ENCODE results near the gene ARHGEF16. TPM values are rescaled to one million over a fixed set of nuclear protein-coding genes. Genes with fewer than 3 reads are reported as not detected.

ARHGEF16 gene
- total RNA-seq, 1 donor from 2014 or later = 4.1 TPM

DNA sequence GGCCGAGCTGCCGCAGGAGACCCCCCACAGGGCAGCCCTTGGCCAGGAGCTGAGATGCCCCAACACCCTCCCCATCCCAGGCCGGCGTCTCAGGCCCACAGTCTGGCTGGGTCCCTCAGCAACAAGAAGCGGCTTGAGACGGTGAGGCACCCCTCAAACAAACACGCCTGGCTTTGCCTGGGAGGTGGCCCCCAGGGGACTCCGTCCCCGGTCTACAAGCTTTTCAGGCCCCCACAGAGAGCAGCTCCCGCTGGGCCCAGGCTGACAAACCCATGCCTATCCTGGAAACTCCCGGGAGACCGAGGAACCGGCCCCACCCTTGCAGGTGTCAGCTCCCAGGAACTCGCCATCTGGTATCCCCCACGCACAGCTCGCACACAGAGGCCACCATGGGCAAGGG is 67.0 kb downstream of the ARHGEF16 start:
- peaks cover 14% of the 10 kb centered on the region for H4K20me1 ChIP-seq (ENCODE audit: insufficient read depth, low read length)
- TF ChIP-seq CTCF (IDR thresholded peaks at IDR 0.05; ENCODE audit: insufficient read depth, low read depth, low read length) (no peak), EZH2 (IDR thresholded peaks at IDR 0.05; ENCODE audit: insufficient read depth, low read length) (no peak)
- no peak overlapping the region for H3K27ac ChIP-seq (ENCODE audit: low read depth, low read length)
- DNase-seq (ENCODE audit: low read depth) (no peak), FAIRE-seq (no peak)
- H2AFZ ChIP-seq (ENCODE audit: low read depth, low read length) = no peak overlapping the region
- no peak overlapping the region for H3K27ac Mint-ChIP-seq (ENCODE audit: unreplicated experiment)
- H3K9me3 ChIP-seq (ENCODE audit: insufficient read depth, low read depth, low read length) = no peaks in the 10 kb centered on the region
- no peaks in the 10 kb centered on the region for H3K9me3 Mint-ChIP-seq (ENCODE audit: unreplicated experiment)
- H3K36me3 Mint-ChIP-seq (ENCODE audit: low read depth, unreplicated experiment) = no peaks in the 10 kb centered on the region
- no peak overlapping the region for H3K4me2 ChIP-seq (ENCODE audit: low read length)
- H3K4me1 Mint-ChIP-seq (ENCODE audit: low read depth, unreplicated experiment) = no peaks in the 10 kb centered on the region
- H3K36me3 ChIP-seq (ENCODE audit: insufficient read depth, low read length) = no peaks in the 10 kb centered on the region
- no peak overlapping the region for H3K9ac ChIP-seq (ENCODE audit: low read length)
- H3K27me3 Mint-ChIP-seq (ENCODE audit: low read depth, unreplicated experiment) = peaks cover 14% of the 10 kb centered on the region
- H3K4me3 Mint-ChIP-seq (ENCODE audit: unreplicated experiment) = no peak overlapping the region
- peaks cover 3% of the 10 kb centered on the region for H3K4me1 ChIP-seq (ENCODE audit: insufficient read depth, low read length)
- H3K4me3 ChIP-seq (ENCODE audit: insufficient read depth, low read depth, low read length) = no peak overlapping the region
- peaks cover 3% of the 10 kb centered on the region for H3K27me3 ChIP-seq (ENCODE audit: insufficient read depth, low read length)
- H3K79me2 ChIP-seq (ENCODE audit: insufficient read depth, low read length) = no peaks in the 10 kb centered on the region

DNA sequence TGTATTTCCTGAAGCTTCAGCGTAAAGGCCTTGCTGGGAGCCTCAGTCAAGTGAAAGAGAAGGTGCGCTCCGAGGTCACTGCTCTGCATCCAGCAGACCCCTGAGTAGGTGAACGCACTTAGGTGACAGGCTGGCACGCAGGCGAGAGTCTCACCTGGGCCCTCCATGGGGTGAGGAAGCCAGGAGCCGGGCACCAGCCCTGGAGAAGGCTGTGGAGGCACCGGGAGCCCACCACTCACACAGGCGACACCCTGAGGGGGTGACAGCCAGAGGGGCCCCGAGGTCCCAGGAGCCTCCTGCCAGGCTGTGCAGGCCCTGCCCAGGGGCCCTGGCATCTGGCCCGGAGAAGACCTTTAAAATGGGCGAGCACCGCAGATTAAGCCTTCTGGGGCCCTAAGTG is 67.6 kb downstream of the ARHGEF16 start:
- Mint-ChIP-seq H3K4me1 (ENCODE audit: low read depth, unreplicated experiment) (no peaks in the 10 kb centered on the region), H3K27me3 (ENCODE audit: low read depth, unreplicated experiment) (peaks cover 17% of the 10 kb centered on the region), H3K36me3 (ENCODE audit: low read depth, unreplicated experiment) (no peaks in the 10 kb centered on the region), H3K27ac (ENCODE audit: unreplicated experiment) (no peak overlapping the region), H3K9me3 (ENCODE audit: unreplicated experiment) (no peaks in the 10 kb centered on the region), H3K4me3 (ENCODE audit: unreplicated experiment) (no peak overlapping the region)
- Histone ChIP-seq H3K27me3 (ENCODE audit: insufficient read depth, low read length) (peaks cover 3% of the 10 kb centered on the region), H3K27ac (ENCODE audit: low read depth, low read length) (no peak overlapping the region), H3K4me3 (ENCODE audit: insufficient read depth, low read depth, low read length) (no peak overlapping the region), H3K79me2 (ENCODE audit: insufficient read depth, low read length) (no peaks in the 10 kb centered on the region), H3K9ac (ENCODE audit: low read length) (no peak overlapping the region), H3K4me2 (ENCODE audit: low read length) (no peak overlapping the region), H4K20me1 (ENCODE audit: insufficient read depth, low read length) (peaks cover 15% of the 10 kb centered on the region), H3K4me1 (ENCODE audit: insufficient read depth, low read length) (no peaks in the 10 kb centered on the region), H3K36me3 (ENCODE audit: insufficient read depth, low read length) (no peaks in the 10 kb centered on the region), H2AFZ (ENCODE audit: low read depth, low read length) (no peak overlapping the region), H3K9me3 (ENCODE audit: insufficient read depth, low read depth, low read length) (no peaks in the 10 kb centered on the region)
- no peak for DNase-seq (ENCODE audit: low read depth)
- no peak for FAIRE-seq
- TF ChIP-seq CTCF (IDR thresholded peaks at IDR 0.05; ENCODE audit: insufficient read depth, low read depth, low read length) (no peak), EZH2 (IDR thresholded peaks at IDR 0.05; ENCODE audit: insufficient read depth, low read length) (no peak)

- no peak for DNase-seq (ENCODE audit: low read depth)
- Histone ChIP-seq H3K27me3 (ENCODE audit: insufficient read depth, low read length) (peaks cover 3% of the 10 kb centered on the region), H3K36me3 (ENCODE audit: insufficient read depth, low read length) (no peaks in the 10 kb centered on the region), H4K20me1 (ENCODE audit: insufficient read depth, low read length) (peaks cover 14% of the 10 kb centered on the region), H2AFZ (ENCODE audit: low read depth, low read length) (no peak overlapping the region), H3K79me2 (ENCODE audit: insufficient read depth, low read length) (no peaks in the 10 kb centered on the region), H3K4me2 (ENCODE audit: low read length) (no peak overlapping the region), H3K4me1 (ENCODE audit: insufficient read depth, low read length) (no peaks in the 10 kb centered on the region), H3K27ac (ENCODE audit: low read depth, low read length) (no peak overlapping the region), H3K9me3 (ENCODE audit: insufficient read depth, low read depth, low read length) (no peaks in the 10 kb centered on the region), H3K9ac (ENCODE audit: low read length) (no peak overlapping the region), H3K4me3 (ENCODE audit: insufficient read depth, low read depth, low read length) (no peak overlapping the region)
- Mint-ChIP-seq H3K4me3 (ENCODE audit: unreplicated experiment) (no peak overlapping the region), H3K27me3 (ENCODE audit: low read depth, unreplicated experiment) (peaks cover 19% of the 10 kb centered on the region), H3K4me1 (ENCODE audit: low read depth, unreplicated experiment) (no peaks in the 10 kb centered on the region), H3K9me3 (ENCODE audit: unreplicated experiment) (no peaks in the 10 kb centered on the region), H3K36me3 (ENCODE audit: low read depth, unreplicated experiment) (no peaks in the 10 kb centered on the region), H3K27ac (ENCODE audit: unreplicated experiment) (no peak overlapping the region)
- no peak for TF ChIP-seq EZH2 (IDR thresholded peaks at IDR 0.05; ENCODE audit: insufficient read depth, low read length)
- TF ChIP-seq CTCF (IDR thresholded peaks at IDR 0.05; ENCODE audit: insufficient read depth, low read depth, low read length) = no peak
- FAIRE-seq = no peak
These were observed 68.2 kb downstream of the ARHGEF16 start for GRCh38 chr1:3522564-3523265.
